ENCODE results near the gene RFC3. TPM values are rescaled to one million over a fixed set of nuclear protein-coding genes. Genes with fewer than 3 reads are reported as not detected.
A peak's percentile ranks its signal among the peaks of the same experiment; 100 is the strongest.

RFC3 gene
- total and polyA plus RNA-seq, 9 of the 15 experiments (the other 6 are each of a cell fraction or from before 2014, with no cell fraction given), result 31.3 to 94.0 (median 54.0) TPM

DNA sequence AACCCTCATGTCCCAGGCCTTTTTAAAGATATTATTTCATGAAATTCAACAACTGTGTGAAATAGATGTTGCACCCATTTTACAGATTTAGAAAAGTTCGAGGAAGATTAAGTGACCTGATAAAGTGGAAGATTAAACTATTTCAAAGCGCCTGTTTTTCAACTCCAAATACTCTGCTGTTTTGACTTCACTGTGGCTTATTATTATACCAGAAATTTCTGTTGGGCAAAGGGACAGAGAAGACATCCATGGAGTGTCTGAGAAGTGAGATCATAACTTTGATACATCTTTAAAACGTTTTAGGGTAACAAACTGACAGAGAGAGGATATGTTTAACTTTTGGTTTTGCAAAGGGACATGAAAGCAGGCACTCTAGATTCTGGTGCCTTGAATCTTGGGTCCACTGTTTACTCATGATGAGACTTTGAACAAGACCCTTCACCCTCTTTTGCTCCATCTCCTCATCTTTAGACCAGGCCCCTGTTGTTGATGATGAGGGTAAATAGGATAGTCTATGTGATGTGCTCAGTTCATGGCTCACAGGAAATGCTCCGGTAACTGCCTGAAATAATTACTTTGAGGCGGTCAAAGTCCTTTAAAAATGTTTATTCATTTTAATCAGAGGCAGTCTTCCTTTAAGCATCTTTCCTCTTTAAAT is 55.4 kb downstream of the RFC3 start (continued):
- TF ChIP-seq, protein P1, sequence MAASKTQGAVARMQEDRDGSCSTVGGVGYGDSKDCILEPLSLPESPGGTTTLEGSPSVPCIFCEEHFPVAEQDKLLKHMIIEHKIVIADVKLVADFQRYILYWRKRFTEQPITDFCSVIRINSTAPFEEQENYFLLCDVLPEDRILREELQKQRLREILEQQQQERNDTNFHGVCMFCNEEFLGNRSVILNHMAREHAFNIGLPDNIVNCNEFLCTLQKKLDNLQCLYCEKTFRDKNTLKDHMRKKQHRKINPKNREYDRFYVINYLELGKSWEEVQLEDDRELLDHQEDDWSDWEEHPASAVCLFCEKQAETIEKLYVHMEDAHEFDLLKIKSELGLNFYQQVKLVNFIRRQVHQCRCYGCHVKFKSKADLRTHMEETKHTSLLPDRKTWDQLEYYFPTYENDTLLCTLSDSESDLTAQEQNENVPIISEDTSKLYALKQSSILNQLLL (CRISPR knock-in tag; IDR thresholded peaks at IDR 0.05; ENCODE audit: borderline replicate concordance), result no peak
- TF ChIP-seq XRCC3 (IDR thresholded peaks at IDR 0.05) (no peak), ZNF316 (IDR thresholded peaks at IDR 0.05) (no peak)

DNA sequence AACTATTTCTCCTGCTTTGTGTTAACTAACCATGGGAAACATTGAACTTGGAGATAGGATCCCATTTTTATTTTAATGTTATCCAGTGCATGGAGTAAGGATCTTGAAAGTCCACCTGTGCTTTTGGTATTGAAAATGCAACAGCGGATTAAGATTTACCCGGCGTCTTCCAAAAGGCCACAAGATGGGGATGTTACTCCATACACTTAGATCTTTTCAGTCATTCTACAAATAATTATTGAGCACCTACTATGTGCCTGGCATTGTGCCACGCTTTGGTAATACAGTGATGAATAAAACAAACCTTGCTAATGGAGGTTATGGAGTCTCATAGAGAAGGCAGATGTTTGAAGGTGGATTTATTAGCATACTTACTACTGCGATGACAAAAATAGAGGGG is 56.9 kb downstream of the RFC3 start:
- Histone ChIP-seq H3K9me1 (ENCODE audit: control insufficient read depth, insufficient read depth, low read length) (no peaks in the 10 kb centered on the region), H3K27me3 (ENCODE audit: control insufficient read depth in 2 of 2, insufficient read depth in 2 of 2, low read length in 2 of 2) (no peaks in the 10 kb centered on the region), H3K4me3 (no peak overlapping the region), H3K9ac (ENCODE audit: insufficient read depth in 1 of 2, low read depth in 2 of 2, low read length in 2 of 2) (no peak overlapping the region), H3K9me3 (replicated peaks; ENCODE audit: control insufficient read depth, insufficient read depth, low read depth, low read length) (no peaks in the 10 kb centered on the region), H3K4me2 (ENCODE audit: insufficient read depth, low read length) (no peak overlapping the region), H3K79me2 (ENCODE audit: control insufficient read depth, insufficient read depth, low read length) (no peaks in the 10 kb centered on the region), H3K4me1 (replicated peaks in 1 of 2; ENCODE audit: control insufficient read depth in 2 of 2, insufficient read depth in 2 of 2, low read length in 2 of 2) (no peaks in the 10 kb centered on the region), H3K27ac (ENCODE audit: extremely low read depth, low read depth, low read length) (no peak overlapping the region), H4K20me1 (replicated peaks; ENCODE audit: control insufficient read depth, insufficient read depth, low read length) (no peaks in the 10 kb centered on the region), H3K36me3 (ENCODE audit: control insufficient read depth, insufficient read depth, low read length) (no peaks in the 10 kb centered on the region), H2AFZ (ENCODE audit: low read depth, low read length) (no peak overlapping the region)
- BruUV-seq (replicated peaks), result no TSS peak
- intact Hi-C loops (cut with micrococcal nuclease) (no loop called here), in situ Hi-C loops (cut with MboI) (no loop called here)
- ATAC-seq (no peak), FAIRE-seq (no peak), DNase-seq (ENCODE audit: extremely low read depth in 1 of 4, low spot score in 3 of 4) (no peak)
- TF ChIP-seq ZKSCAN1 (IDR thresholded peaks at IDR 0.05; ENCODE audit: low read depth, low read length) (peak; percentile 80), FOS (IDR thresholded peaks at IDR 0.05; ENCODE audit: extremely low read depth, insufficient read length) (no peak), NFIC (IDR thresholded peaks at IDR 0.05) (peak; percentile 23; the same call in 1 of the 2 replicates)
- CTCF ChIA-PET (ENCODE audit: low intra/inter-chr PET ratio), result no interaction called here
- WGBS (ENCODE audit: insufficient coverage, low coverage, missing lambda C conversion rate), result 89% methylated on average over 5 of the region's 5 CpGs
- POLR2A ChIA-PET, result interaction anchor here (0.6 kb wide), 1 partner anchor 27 kb away, joined by 3 read pairs; no protein-coding TSS in a partner anchor
